IMR-90 (cell line): ENCODE results near the gene IQSEC3. TPM values are rescaled to one million over a fixed set of nuclear protein-coding genes. Genes with fewer than 3 reads are reported as not detected.

ENCODE experiments used
- ATAC-seq: fragments of 200-7000 bp; cut with Tn5 transposase; 2 replicates; pipeline ENCODE4 v1.9.1; 2020; ENCODE audit warnings: low read depth, mild to moderate bottlenecking, moderate library complexity
- BruUV-seq: library from RNA; stranded (reverse); fragments of 400-500 nt; replicated peaks from 2 replicates; lab custom pipeline; 2021; lab: Mats Ljungman, UMichigan
- CTCF ChIA-PET: fragments of 300-600 bp; formaldehyde crosslinking; extraction: SDS; loops from one replicate; lab custom pipeline; 2021; ENCODE audit warnings: antibody characterized with exemption; lab: Yijun Ruan, JAX
- POLR2A ChIA-PET: fragments of 300-600 bp; sonication (Branson Sonifier 250); formaldehyde crosslinking; loops from one replicate; lab custom pipeline; 2022; ENCODE audit warnings: antibody characterized with exemption; ENCODE audit not compliant: unreplicated experiment; lab: Charles Lee
- DNase-seq: peaks from one replicate; pipeline ENCODE4 v3.0.0; 2013
- H2AFZ ChIP-seq: replicated peaks from 2 replicates; pipeline ENCODE3; 2013; ENCODE audit warnings: low read length, mild to moderate bottlenecking; ENCODE audit not compliant: poor library complexity
- H2AK5ac ChIP-seq: 2 replicates; pipeline ENCODE4 v1.6.1; 2013; ENCODE audit warnings: low read depth, low read length, inconsistent platforms
- H2AK9ac ChIP-seq: replicated peaks from 2 replicates; pipeline ENCODE3; 2013; ENCODE audit warnings: mild to moderate bottlenecking, low read depth, low read length, moderate library complexity; ENCODE audit not compliant: poor library complexity
- H2BK120ac ChIP-seq: 2 replicates; pipeline ENCODE4 v1.6.1; 2013; ENCODE audit warnings: low read depth, low read length, inconsistent platforms
- H2BK15ac ChIP-seq: 3 replicates; pipeline ENCODE4 v1.6.1; 2013; ENCODE audit warnings: low read depth, low read length, inconsistent platforms
- H2BK20ac ChIP-seq: 2 replicates; pipeline ENCODE4 v1.6.1; 2013; ENCODE audit warnings: low read depth, mild to moderate bottlenecking, inconsistent platforms, low read length, moderate library complexity
- H2BK5ac ChIP-seq: 2 replicates; pipeline ENCODE4 v1.6.1; 2013; ENCODE audit warnings: mild to moderate bottlenecking, low read depth, low read length, inconsistent platforms; ENCODE audit not compliant: poor library complexity, severe bottlenecking
- H3K14ac ChIP-seq: replicated peaks from 2 replicates; pipeline ENCODE4 v1.6.1; 2013; ENCODE audit warnings: low read depth, low read length, inconsistent platforms
- H3K18ac ChIP-seq: 2 replicates; pipeline ENCODE4 v1.6.1; 2013; ENCODE audit warnings: low read depth, low read length, control low read depth
- H3K23ac ChIP-seq: 2 replicates; pipeline ENCODE4 v1.6.1; 2013; ENCODE audit warnings: low read depth, low read length, inconsistent platforms
- H3K27ac ChIP-seq: 2 replicates; pipeline ENCODE4 v1.5.1; 2013; ENCODE audit warnings: mild to moderate bottlenecking, control low read depth, low read length; ENCODE audit not compliant: insufficient read depth
- H3K27me3 ChIP-seq: 2 replicates; pipeline ENCODE4 v1.6.1; 2013; ENCODE audit warnings: low read length; ENCODE audit not compliant: control insufficient read depth, insufficient read depth
- H3K36me3 ChIP-seq: 2 replicates; pipeline ENCODE4 v1.6.1; 2013; ENCODE audit warnings: low read length, mixed read lengths; ENCODE audit not compliant: control insufficient read depth, insufficient read depth
- H3K4ac ChIP-seq: 2 replicates; pipeline ENCODE4 v1.6.1; 2013; ENCODE audit warnings: low read depth, low read length, inconsistent platforms
- H3K4me1 ChIP-seq: 2 replicates; pipeline ENCODE4 v1.6.1; 2013; ENCODE audit warnings: low read length, mixed read lengths; ENCODE audit not compliant: control insufficient read depth, insufficient read depth
- H3K4me2 ChIP-seq: 2 replicates; pipeline ENCODE4 v1.6.1; 2013; ENCODE audit warnings: low read depth, mild to moderate bottlenecking, control low read depth, low read length, moderate library complexity
- H3K4me3 ChIP-seq: 2 replicates; pipeline ENCODE4 v1.5.1; 2013; ENCODE audit warnings: low read depth, mild to moderate bottlenecking, control low read depth, low read length, moderate library complexity; ENCODE audit not compliant: insufficient read depth
- H3K56ac ChIP-seq: 2 replicates; pipeline ENCODE4 v1.6.1; 2013; ENCODE audit warnings: low read length, inconsistent platforms; ENCODE audit not compliant: insufficient read depth; ENCODE audit errors: extremely low read depth
- H3K79me1 ChIP-seq, 2 experiments: 2 replicates each; pipeline ENCODE4 v1.6.1; 2013; ENCODE audit warnings: low read length in 2 of 2, inconsistent platforms in 1 of 2, low read depth in 1 of 2
- H3K9ac ChIP-seq: 2 replicates; pipeline ENCODE4 v1.6.1; 2013; ENCODE audit warnings: low read depth, low read length, control low read depth
- H3K9me1 ChIP-seq: 2 replicates; pipeline ENCODE4 v1.6.1; 2013; ENCODE audit warnings: low read length, inconsistent platforms; ENCODE audit not compliant: insufficient read depth
- H3K9me3 ChIP-seq: 2 replicates; pipeline ENCODE4 v1.6.1; 2013; ENCODE audit warnings: low read length; ENCODE audit not compliant: control insufficient read depth, insufficient read depth
- H4K20me1 ChIP-seq: 2 replicates; pipeline ENCODE4 v1.6.1; 2013; ENCODE audit warnings: low read length, inconsistent platforms; ENCODE audit not compliant: insufficient read depth
- H4K5ac ChIP-seq: 2 replicates; pipeline ENCODE4 v1.6.1; 2013; ENCODE audit warnings: mild to moderate bottlenecking, low read depth, low read length, control low read depth
- H4K8ac ChIP-seq, 2 experiments: 2 replicates each; pipeline ENCODE4 v1.6.1; 2013; ENCODE audit warnings: low read depth in 2 of 2, low read length in 2 of 2, control low read depth in 1 of 2, inconsistent platforms in 1 of 2
- H4K91ac ChIP-seq: 2 replicates; pipeline ENCODE4 v1.6.1; 2013; ENCODE audit warnings: low read depth, low read length, inconsistent platforms; ENCODE audit not compliant: insufficient read depth
- CHD1 ChIP-seq: IDR thresholded peaks from 2 replicates; pipeline ENCODE4 v1.6.1; 2012; ENCODE audit warnings: low read depth, low read length, improper control_type of control experiment
- FOS ChIP-seq: fragments of 150-350 bp; IDR thresholded peaks from 2 replicates; pipeline ENCODE4 v1.6.1; 2016; ENCODE audit warnings: low read depth, low read length
- MAFK ChIP-seq: IDR thresholded peaks from 2 replicates; pipeline ENCODE4 v1.6.1; 2012; ENCODE audit warnings: low read depth, low read length, improper control_type of control experiment
- MAZ ChIP-seq: IDR thresholded peaks from 2 replicates; pipeline ENCODE4 v1.6.1; 2012; ENCODE audit warnings: low read depth, mild to moderate bottlenecking, low read length, improper control_type of control experiment, moderate library complexity, borderline replicate concordance
- MXI1 ChIP-seq: IDR thresholded peaks from 2 replicates; pipeline ENCODE4 v1.6.1; 2012; ENCODE audit warnings: low read depth, mild to moderate bottlenecking, low read length, moderate library complexity, borderline replicate concordance
- NFE2L2 ChIP-seq: fragments of 150-350 bp; IDR thresholded peaks from 2 replicates; pipeline ENCODE4 v1.6.1; 2016; ENCODE audit warnings: low read depth, mild to moderate bottlenecking, low read length
- RFX5 ChIP-seq: IDR thresholded peaks from 2 replicates; pipeline ENCODE4 v1.8.0; 2012; ENCODE audit warnings: low read depth, mild to moderate bottlenecking, low read length, moderate library complexity
- SMC3 ChIP-seq: fragments of 150-350 bp; IDR thresholded peaks from 2 replicates; pipeline ENCODE4 v1.6.1; 2016; ENCODE audit warnings: low read depth, mild to moderate bottlenecking, antibody characterized with exemption, low read length, moderate library complexity
- WGBS, 2 experiments: methylation state at CpG; one replicate each; pipeline versions ENCODE4 v1.1.5 to v1.1.7; 2013; ENCODE audit warnings: missing lambda C conversion rate in 2 of 2; ENCODE audit not compliant: insufficient read length in 1 of 2; ENCODE audit errors: extremely low coverage in 2 of 2; 5-methylcytosine and 5-hydroxymethylcytosine counted together
- dilution Hi-C: fragments of 300-500 bp; cut with HindIII; formaldehyde crosslinking; loops from one replicate; pipeline ENCODE4 v1.14.3; 2018; ENCODE audit warnings: low sequenced_read_pairs; ENCODE audit not compliant: unreplicated experiment
- in situ Hi-C: fragments of 300-500 bp; cut with MboI; formaldehyde crosslinking; loops from 3 replicates; pipeline ENCODE4 v1.14.3; 2019; ENCODE audit warnings: low sequenced_read_pairs, inconsistent platforms, mixed read lengths
- intact Hi-C: fragments of 100-400 bp; cut with micrococcal nuclease; formaldehyde crosslinking; loops from 2 replicates; pipeline ENCODE4 v1.10.0; 2022
- polyA plus RNA-seq, 3 experiments: library from polyadenylated mRNA; depleted of rRNA; stranded (reverse); fragments of >200 nt; gene quantifications; 2 replicates each; pipeline ENCODE4 v1.2.3, GENCODE V29; 2012; ENCODE audit warnings: low replicate concordance in 1 of 3
- total RNA-seq: library from RNA; depleted of rRNA; stranded (reverse); fragments of >200 nt; gene quantifications from 2 replicates; pipeline ENCODE4 v1.2.3, GENCODE V29; 2012
- TF ChIP-seq, protein P1 (sequence below): fragments of 150-350 bp; IDR thresholded peaks from 2 replicates; pipeline ENCODE4 v1.6.1; 2017; ENCODE audit warnings: mild to moderate bottlenecking, antibody characterized with exemption, low read length, low read depth
- TF ChIP-seq, protein P2 (sequence below): conservative IDR thresholded peaks from 2 replicates; pipeline ENCODE4 v1.5.1; 2012; ENCODE audit warnings: mild to moderate bottlenecking, low read depth, low read length, improper control_type of control experiment

IQSEC3 gene
- total and polyA plus RNA-seq, 2 of the 4 experiments (the other 2 are of a cell fraction), result 0.10 TPM; not detected in 1

DNA sequence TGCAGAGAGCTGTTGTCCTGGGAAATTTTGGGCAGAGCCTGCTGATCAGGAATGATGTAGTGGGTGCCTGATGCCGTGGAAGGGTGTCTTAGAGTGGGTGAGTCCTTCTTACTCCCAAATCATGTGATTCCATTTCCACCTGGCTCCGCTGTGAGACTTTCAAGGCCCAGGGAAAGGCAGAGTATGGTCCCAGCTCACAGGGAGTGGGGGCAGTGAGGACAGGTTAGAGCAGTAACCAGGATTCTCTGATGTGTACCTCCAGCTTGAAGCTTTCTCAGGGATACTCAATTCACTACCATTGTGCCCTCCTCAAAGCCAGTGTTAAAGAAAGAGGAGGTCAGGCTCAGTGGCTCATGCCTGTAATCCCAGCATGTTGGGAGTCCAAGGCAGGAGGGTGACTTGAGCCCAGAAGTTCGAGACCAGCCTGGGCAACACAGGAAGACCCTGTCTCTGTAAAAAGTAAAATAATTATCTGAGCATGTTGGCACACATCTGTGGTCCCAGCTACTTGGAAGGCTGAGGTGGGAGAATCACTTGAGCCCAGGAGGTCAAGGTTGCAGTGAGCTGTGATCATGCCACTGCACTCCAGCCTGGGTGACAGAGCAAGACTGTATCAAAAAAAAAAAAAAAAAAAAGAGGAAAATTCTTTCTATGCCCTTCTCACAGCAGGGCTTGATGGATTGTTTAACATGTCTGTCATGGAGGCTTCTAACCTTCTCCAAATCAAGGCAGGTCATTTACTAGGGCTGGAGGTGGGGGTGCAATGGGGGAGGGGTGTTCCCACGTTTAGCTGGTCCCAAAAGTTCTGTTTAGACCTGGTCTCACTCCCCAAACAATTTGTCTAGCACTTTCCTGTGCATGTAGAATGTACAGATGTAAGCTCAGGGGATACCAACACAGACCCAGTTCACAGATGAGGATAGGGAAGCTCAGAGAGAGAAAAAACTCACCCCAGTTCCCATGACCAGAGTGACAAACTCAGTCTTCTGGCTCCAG is 12.5 kb upstream of the IQSEC3 start:
- POLR2A ChIA-PET, result no interaction called here
- Histone ChIP-seq H3K4me3 (no peak overlapping the region), H3K27me3 (peaks cover 18% of the 10 kb centered on the region), H2AFZ (no peak overlapping the region), H3K4me2 (no peak overlapping the region), H3K36me3 (no peaks in the 10 kb centered on the region), H2AK5ac (no peak overlapping the region), H3K9ac (no peak overlapping the region), H2BK20ac (no peak overlapping the region), H3K27ac (no peak overlapping the region), H3K14ac (no peak overlapping the region), H4K5ac (no peak overlapping the region), H4K8ac (no peak overlapping the region), H3K9me3 (peaks cover 3% of the 10 kb centered on the region), H3K79me1 (no peaks in the 10 kb centered on the region), H3K4me1 (peaks cover 2% of the 10 kb centered on the region; the same call in 1 of the 2 replicates), H3K23ac (no peak overlapping the region), H4K91ac (no peak overlapping the region), H3K4ac (no peak overlapping the region), H2BK15ac (no peak overlapping the region), H2BK5ac (no peak overlapping the region), H2BK120ac (no peak overlapping the region), H2AK9ac (peak overlapping the region; percentile 38), H4K20me1 (no peaks in the 10 kb centered on the region), H3K56ac (no peak overlapping the region), H3K9me1 (no peaks in the 10 kb centered on the region; the same call in 1 of the 2 replicates), H3K18ac (no peak overlapping the region; the same call in 1 of the 2 replicates)
- TF ChIP-seq RFX5 (no peak), CHD1 (no peak), MAFK (no peak), SMC3 (no peak), MAZ (no peak), FOS (no peak), NFE2L2 (no peak), MXI1 (no peak)
- TF ChIP-seq, protein P1, sequence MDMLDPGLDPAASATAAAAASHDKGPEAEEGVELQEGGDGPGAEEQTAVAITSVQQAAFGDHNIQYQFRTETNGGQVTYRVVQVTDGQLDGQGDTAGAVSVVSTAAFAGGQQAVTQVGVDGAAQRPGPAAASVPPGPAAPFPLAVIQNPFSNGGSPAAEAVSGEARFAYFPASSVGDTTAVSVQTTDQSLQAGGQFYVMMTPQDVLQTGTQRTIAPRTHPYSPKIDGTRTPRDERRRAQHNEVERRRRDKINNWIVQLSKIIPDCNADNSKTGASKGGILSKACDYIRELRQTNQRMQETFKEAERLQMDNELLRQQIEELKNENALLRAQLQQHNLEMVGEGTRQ, result no peak
- TF ChIP-seq, protein P2, sequence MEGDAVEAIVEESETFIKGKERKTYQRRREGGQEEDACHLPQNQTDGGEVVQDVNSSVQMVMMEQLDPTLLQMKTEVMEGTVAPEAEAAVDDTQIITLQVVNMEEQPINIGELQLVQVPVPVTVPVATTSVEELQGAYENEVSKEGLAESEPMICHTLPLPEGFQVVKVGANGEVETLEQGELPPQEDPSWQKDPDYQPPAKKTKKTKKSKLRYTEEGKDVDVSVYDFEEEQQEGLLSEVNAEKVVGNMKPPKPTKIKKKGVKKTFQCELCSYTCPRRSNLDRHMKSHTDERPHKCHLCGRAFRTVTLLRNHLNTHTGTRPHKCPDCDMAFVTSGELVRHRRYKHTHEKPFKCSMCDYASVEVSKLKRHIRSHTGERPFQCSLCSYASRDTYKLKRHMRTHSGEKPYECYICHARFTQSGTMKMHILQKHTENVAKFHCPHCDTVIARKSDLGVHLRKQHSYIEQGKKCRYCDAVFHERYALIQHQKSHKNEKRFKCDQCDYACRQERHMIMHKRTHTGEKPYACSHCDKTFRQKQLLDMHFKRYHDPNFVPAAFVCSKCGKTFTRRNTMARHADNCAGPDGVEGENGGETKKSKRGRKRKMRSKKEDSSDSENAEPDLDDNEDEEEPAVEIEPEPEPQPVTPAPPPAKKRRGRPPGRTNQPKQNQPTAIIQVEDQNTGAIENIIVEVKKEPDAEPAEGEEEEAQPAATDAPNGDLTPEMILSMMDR, result no peak
- BruUV-seq, result no TSS peak
- DNase-seq (no peak), ATAC-seq (no peak)
- dilution Hi-C loops (no loop called here), in situ Hi-C loops (no loop called here), intact Hi-C loops (no loop called here)
- CTCF ChIA-PET, result no interaction called here
- WGBS, 2 experiments, result 20% methylated on average over 1 of the region's 4 CpGs; no CpG with 5 or more reads in 1 of the 2 experiments
